ENCODE measurements around the gene PRR35.

DNA sequence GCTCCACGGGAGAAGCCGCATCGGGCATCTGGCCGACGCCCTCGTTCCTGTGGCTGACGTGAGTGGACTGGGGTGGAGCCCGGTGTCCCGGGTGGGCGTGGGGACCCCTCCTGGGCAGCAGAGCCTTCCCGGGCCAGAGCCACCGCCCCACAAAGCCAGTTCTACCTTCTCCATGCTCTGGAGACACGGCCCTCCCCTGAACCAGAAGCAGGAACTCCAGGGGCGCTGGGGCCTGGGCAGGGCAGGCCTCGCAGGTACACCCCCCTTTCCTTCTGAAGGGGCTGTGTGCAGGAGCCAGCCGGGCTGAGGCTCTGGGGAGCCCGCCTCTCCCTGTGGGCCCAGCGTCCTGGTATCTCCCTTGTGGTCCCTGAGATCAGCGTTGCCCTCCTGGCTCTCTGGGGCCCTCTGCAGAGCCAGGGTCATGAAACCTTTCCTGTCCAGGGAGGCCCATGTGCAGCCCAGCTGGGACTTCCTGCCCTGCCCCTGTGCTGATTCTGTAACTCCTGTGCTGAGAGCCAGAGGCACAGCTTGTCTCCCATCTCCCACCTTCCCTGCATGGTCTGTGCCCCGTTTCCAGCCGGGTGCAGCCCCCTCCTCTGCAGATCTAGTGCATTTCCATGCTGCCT is 16.1 kb downstream of the PRR35 start:
- TF ChIP-seq, protein P1, sequence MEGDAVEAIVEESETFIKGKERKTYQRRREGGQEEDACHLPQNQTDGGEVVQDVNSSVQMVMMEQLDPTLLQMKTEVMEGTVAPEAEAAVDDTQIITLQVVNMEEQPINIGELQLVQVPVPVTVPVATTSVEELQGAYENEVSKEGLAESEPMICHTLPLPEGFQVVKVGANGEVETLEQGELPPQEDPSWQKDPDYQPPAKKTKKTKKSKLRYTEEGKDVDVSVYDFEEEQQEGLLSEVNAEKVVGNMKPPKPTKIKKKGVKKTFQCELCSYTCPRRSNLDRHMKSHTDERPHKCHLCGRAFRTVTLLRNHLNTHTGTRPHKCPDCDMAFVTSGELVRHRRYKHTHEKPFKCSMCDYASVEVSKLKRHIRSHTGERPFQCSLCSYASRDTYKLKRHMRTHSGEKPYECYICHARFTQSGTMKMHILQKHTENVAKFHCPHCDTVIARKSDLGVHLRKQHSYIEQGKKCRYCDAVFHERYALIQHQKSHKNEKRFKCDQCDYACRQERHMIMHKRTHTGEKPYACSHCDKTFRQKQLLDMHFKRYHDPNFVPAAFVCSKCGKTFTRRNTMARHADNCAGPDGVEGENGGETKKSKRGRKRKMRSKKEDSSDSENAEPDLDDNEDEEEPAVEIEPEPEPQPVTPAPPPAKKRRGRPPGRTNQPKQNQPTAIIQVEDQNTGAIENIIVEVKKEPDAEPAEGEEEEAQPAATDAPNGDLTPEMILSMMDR (IDR thresholded peaks at IDR 0.05): no peak
- no peak for TF ChIP-seq POLR2A (IDR thresholded peaks at IDR 0.05)
